Esophagus muscularis mucosa (tissue), 3 donors: ENCODE results near the gene LARP1B.

Experiments
- CTCF ChIP-seq, 3 experiments: fragments of 200-600 bp in 2 of 3; fragments of 450-650 bp in 1 of 3; sonication (generic) in 2 of 3; IDR thresholded peaks; one replicate each; pipeline ENCODE4 v1.5.1; 2017 to 2019; ENCODE audit warnings: antibody characterized with exemption in 3 of 3, mild to moderate bottlenecking in 2 of 3, moderate library complexity in 1 of 3
- POLR2AphosphoS5 ChIP-seq, 2 donors: sonication (generic); formaldehyde crosslinking; IDR thresholded peaks; one replicate each; pipeline ENCODE4 v1.6.1; 2017; ENCODE audit warnings: antibody characterized with exemption in 2 of 2

- no peak for TF ChIP-seq CTCF (IDR thresholded peaks at IDR 0.05)
- no peak for TF ChIP-seq POLR2AphosphoS5 (IDR thresholded peaks at IDR 0.05)
Measured at GRCh38 chr4:128244379-128244778, 183.3 kb downstream of the LARP1B start.
